Astrocyte (in vitro differentiated cells and primary cell): ENCODE data around the gene CUL1. TPM values are rescaled to one million over a fixed set of nuclear protein-coding genes. Genes with fewer than 3 reads are reported as not detected.

Experiments used
- DNase-seq: peaks from one replicate; pipeline ENCODE4 v3.0.0-alpha.2; 2010; ENCODE audit warnings: low read depth
- FAIRE-seq: peaks from 2 replicates; lab custom pipeline; 2011; peaks lifted over from hg19 to GRCh38; lab: Jason Lieb, UNC
- H2AFZ ChIP-seq: 2 replicates; pipeline ENCODE4 v1.6.0; 2012; ENCODE audit warnings: low read depth, low read length, inconsistent platforms
- H3K27ac ChIP-seq: 2 replicates; pipeline ENCODE4 v1.5.1; 2011; ENCODE audit warnings: low read depth, low read length, inconsistent platforms
- H3K27me3 ChIP-seq: 2 replicates; pipeline ENCODE4 v1.6.0; 2011; ENCODE audit warnings: low read length, inconsistent platforms; ENCODE audit not compliant: insufficient read depth
- H3K36me3 ChIP-seq: 2 replicates; pipeline ENCODE4 v1.5.1; 2011; ENCODE audit warnings: low read length, inconsistent platforms; ENCODE audit not compliant: insufficient read depth
- H3K4me1 ChIP-seq: 2 replicates; pipeline ENCODE4 v1.5.1; 2011; ENCODE audit warnings: low read length, inconsistent platforms; ENCODE audit not compliant: insufficient read depth
- H3K4me2 ChIP-seq: 2 replicates; pipeline ENCODE4 v1.6.0; 2012; ENCODE audit warnings: low read length, inconsistent platforms
- H3K4me3 ChIP-seq: 2 replicates; pipeline ENCODE4 v1.5.1; 2011; ENCODE audit warnings: low read depth, mild to moderate bottlenecking, low read length, inconsistent platforms; ENCODE audit not compliant: insufficient read depth
- H3K79me2 ChIP-seq: 2 replicates; pipeline ENCODE4 v1.6.0; 2012; ENCODE audit warnings: mild to moderate bottlenecking, low read length, inconsistent platforms; ENCODE audit not compliant: insufficient read depth
- H3K9ac ChIP-seq: 2 replicates; pipeline ENCODE4 v1.6.0; 2012; ENCODE audit warnings: mild to moderate bottlenecking, low read length, inconsistent platforms
- H3K9me3 ChIP-seq: 2 replicates; pipeline ENCODE4 v1.5.1; 2012; ENCODE audit warnings: low read depth, mild to moderate bottlenecking, low read length, inconsistent platforms; ENCODE audit not compliant: insufficient read depth
- H4K20me1 ChIP-seq: 2 replicates; pipeline ENCODE4 v1.6.0; 2012; ENCODE audit warnings: low read length, inconsistent platforms; ENCODE audit not compliant: insufficient read depth
- H3K27ac Mint-ChIP-seq: one replicate; pipeline ENCODE4 v1.8.0; 2021; ENCODE audit warnings: mild to moderate bottlenecking, mixed read lengths; ENCODE audit not compliant: unreplicated experiment
- H3K27me3 Mint-ChIP-seq: one replicate; pipeline ENCODE4 v1.8.0; 2021; ENCODE audit warnings: low read depth, mixed read lengths; ENCODE audit not compliant: unreplicated experiment
- H3K36me3 Mint-ChIP-seq: one replicate; pipeline ENCODE4 v1.8.0; 2021; ENCODE audit warnings: low read depth, mixed read lengths; ENCODE audit not compliant: unreplicated experiment
- H3K4me1 Mint-ChIP-seq: one replicate; pipeline ENCODE4 v1.8.0; 2021; ENCODE audit warnings: low read depth, mixed read lengths; ENCODE audit not compliant: unreplicated experiment
- H3K4me3 Mint-ChIP-seq: one replicate; pipeline ENCODE4 v1.8.0; 2021; ENCODE audit warnings: mild to moderate bottlenecking, moderate library complexity, mixed read lengths; ENCODE audit not compliant: unreplicated experiment
- H3K9me3 Mint-ChIP-seq: one replicate; pipeline ENCODE4 v1.8.0; 2021; ENCODE audit warnings: mild to moderate bottlenecking, mixed read lengths; ENCODE audit not compliant: unreplicated experiment
- EZH2 ChIP-seq: IDR thresholded peaks from 2 replicates; pipeline ENCODE4 v1.6.1; 2012; ENCODE audit warnings: mild to moderate bottlenecking, low read length, inconsistent platforms; ENCODE audit not compliant: insufficient read depth
- total RNA-seq: library from RNA; stranded (reverse); gene quantifications from 2 replicates; pipeline ENCODE4 v1.2.1, GENCODE V29; 2021
- TF ChIP-seq, protein P1 (sequence below): IDR thresholded peaks from 2 replicates; pipeline ENCODE4 v1.5.1; 2011; ENCODE audit warnings: low read depth, mild to moderate bottlenecking, inconsistent platforms, low read length, moderate library complexity; ENCODE audit not compliant: insufficient read depth

CUL1 gene
- total RNA-seq, 1 donor from 2014 or later: 60.2 TPM

DNA sequence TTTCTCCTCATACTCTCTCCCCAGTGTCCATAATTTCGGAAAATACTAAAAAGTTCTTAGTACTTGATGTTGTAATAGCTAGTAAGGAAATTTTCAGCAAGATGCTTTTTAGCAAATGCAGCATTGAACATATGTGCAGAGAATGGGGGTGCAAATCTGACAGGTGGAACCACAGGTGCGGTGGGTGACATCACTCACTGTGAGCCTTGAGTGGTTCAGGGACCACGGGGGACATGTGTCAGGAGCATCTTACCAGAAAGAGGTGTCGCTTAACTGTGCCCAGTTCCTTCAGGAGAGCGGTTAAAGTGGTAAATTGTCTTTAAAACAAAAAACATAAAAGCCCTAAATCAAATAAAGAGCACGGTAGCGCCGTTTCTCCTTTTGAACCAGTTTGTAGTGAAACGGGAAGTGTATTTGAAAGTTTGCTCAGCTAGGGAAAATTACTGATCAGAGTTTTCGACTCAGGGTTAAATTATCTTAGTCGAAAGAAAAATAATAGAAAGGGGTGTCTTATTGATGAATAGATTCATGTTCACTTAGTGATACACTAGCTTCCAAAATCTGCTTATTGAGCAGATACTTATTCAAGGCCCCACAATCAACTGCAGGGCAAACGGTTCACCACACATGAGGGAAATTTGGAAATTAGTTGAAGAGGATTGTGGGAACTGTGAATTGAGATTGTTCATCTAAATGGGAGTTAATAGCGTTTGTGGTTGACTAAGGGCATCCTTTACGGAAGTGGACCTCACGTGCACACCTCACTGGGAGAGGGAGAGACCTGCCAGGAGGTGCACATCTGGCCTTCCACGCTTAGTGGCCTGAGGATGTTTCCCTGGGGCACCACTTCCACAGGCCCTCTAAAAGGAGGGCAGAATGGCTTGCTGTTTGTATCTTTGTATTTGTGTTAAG lies 12.7 kb downstream of the CUL1 start:
- H3K4me1 ChIP-seq: peaks cover 4% of the 10 kb centered on the region
- no peaks in the 10 kb centered on the region for H3K36me3 ChIP-seq
- H3K27ac ChIP-seq: no peak overlapping the region
- no peak overlapping the region for H3K9ac ChIP-seq
- TF ChIP-seq, protein P1, sequence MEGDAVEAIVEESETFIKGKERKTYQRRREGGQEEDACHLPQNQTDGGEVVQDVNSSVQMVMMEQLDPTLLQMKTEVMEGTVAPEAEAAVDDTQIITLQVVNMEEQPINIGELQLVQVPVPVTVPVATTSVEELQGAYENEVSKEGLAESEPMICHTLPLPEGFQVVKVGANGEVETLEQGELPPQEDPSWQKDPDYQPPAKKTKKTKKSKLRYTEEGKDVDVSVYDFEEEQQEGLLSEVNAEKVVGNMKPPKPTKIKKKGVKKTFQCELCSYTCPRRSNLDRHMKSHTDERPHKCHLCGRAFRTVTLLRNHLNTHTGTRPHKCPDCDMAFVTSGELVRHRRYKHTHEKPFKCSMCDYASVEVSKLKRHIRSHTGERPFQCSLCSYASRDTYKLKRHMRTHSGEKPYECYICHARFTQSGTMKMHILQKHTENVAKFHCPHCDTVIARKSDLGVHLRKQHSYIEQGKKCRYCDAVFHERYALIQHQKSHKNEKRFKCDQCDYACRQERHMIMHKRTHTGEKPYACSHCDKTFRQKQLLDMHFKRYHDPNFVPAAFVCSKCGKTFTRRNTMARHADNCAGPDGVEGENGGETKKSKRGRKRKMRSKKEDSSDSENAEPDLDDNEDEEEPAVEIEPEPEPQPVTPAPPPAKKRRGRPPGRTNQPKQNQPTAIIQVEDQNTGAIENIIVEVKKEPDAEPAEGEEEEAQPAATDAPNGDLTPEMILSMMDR: no peak
- TF ChIP-seq EZH2: no peak
- Mint-ChIP-seq H3K27me3 (no peaks in the 10 kb centered on the region), H3K4me3 (no peak overlapping the region), H3K9me3 (no peaks in the 10 kb centered on the region), H3K36me3 (peaks cover 3% of the 10 kb centered on the region), H3K4me1 (peaks cover 32% of the 10 kb centered on the region), H3K27ac (no peak overlapping the region)
- no peak overlapping the region for H3K4me3 ChIP-seq
- peaks cover 93% of the 10 kb centered on the region for H4K20me1 ChIP-seq
- no peak for FAIRE-seq
- no peak for DNase-seq
- no peaks in the 10 kb centered on the region for H3K27me3 ChIP-seq
- H3K79me2 ChIP-seq: peaks cover 100% of the 10 kb centered on the region
- no peak overlapping the region for H3K4me2 ChIP-seq
- no peak overlapping the region for H2AFZ ChIP-seq
- H3K9me3 ChIP-seq: no peaks in the 10 kb centered on the region

DNA sequence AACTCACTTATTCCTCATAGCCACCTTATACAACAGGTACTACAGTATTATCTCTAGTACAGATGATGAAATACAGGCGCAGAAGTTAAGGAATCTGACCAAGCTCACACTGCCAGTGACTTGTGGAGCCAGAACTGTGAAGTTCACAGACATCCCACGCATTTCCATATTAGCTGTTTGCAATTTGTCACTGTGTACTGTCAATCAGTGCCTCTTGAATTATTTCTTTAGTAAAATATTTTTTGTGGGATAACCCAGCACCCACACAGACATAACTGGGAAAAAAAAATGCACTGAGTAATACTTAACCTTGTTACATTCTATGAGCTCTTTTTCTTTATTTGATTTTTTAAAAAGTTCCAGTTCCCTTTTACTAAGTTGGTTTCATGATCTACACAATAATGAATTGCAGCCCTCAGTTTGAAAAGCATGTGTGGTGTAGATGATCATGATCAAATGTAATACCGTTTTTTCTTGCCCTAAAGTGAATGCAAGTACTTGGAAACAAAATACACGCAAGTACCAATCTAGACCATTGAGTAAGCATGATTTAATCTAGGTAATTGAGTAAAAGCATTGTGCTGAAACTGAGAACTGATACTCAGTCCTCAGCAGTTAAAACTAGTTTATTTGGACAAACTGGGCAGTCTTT lies 14.1 kb downstream of the CUL1 start:
- Histone ChIP-seq H3K27me3 (no peaks in the 10 kb centered on the region), H3K79me2 (peaks cover 100% of the 10 kb centered on the region), H3K4me1 (peaks cover 4% of the 10 kb centered on the region), H3K4me3 (no peak overlapping the region), H4K20me1 (peaks cover 95% of the 10 kb centered on the region), H3K36me3 (no peaks in the 10 kb centered on the region), H3K9me3 (no peaks in the 10 kb centered on the region), H2AFZ (no peak overlapping the region), H3K9ac (no peak overlapping the region), H3K4me2 (no peak overlapping the region), H3K27ac (no peak overlapping the region)
- Mint-ChIP-seq H3K27me3 (no peaks in the 10 kb centered on the region), H3K27ac (no peak overlapping the region), H3K4me3 (no peak overlapping the region), H3K36me3 (peaks cover 4% of the 10 kb centered on the region), H3K4me1 (peaks cover 28% of the 10 kb centered on the region), H3K9me3 (no peaks in the 10 kb centered on the region)
- FAIRE-seq: no peak
- DNase-seq: peak; percentile 45
- TF ChIP-seq EZH2: no peak
- TF ChIP-seq, protein P1: no peak
